Mesenteric fat pad (tissue), 1 donor: ENCODE results near the gene HNRNPA3. TPM values are rescaled to one million over a fixed set of nuclear protein-coding genes. Genes with fewer than 3 reads are reported as not detected.
"Not testable (repeated sequence)": the region's sequence is repeated elsewhere in the genome, so short reads cannot be mapped to it uniquely, and the experiment has no call there.

Experiments used
- DNase-seq: peaks from one replicate; pipeline ENCODE4 v3.0.0-alpha.2; 2020; ENCODE audit warnings: low spot score
- total RNA-seq: library from RNA; stranded (reverse); fragmentation: NEBNext Ultra II Directional; extraction: Animal tissue kit (Norgen Biotek cat#: 25700); gene quantifications from one replicate; pipeline ENCODE4 v1.2.1, GENCODE V29; 2021
- donor health status: DM: yes; HTN: yes; CAD: no.

The HNRNPA3 gene
- total RNA-seq, 1 donor from 2014 or later: 148 TPM

DNA sequence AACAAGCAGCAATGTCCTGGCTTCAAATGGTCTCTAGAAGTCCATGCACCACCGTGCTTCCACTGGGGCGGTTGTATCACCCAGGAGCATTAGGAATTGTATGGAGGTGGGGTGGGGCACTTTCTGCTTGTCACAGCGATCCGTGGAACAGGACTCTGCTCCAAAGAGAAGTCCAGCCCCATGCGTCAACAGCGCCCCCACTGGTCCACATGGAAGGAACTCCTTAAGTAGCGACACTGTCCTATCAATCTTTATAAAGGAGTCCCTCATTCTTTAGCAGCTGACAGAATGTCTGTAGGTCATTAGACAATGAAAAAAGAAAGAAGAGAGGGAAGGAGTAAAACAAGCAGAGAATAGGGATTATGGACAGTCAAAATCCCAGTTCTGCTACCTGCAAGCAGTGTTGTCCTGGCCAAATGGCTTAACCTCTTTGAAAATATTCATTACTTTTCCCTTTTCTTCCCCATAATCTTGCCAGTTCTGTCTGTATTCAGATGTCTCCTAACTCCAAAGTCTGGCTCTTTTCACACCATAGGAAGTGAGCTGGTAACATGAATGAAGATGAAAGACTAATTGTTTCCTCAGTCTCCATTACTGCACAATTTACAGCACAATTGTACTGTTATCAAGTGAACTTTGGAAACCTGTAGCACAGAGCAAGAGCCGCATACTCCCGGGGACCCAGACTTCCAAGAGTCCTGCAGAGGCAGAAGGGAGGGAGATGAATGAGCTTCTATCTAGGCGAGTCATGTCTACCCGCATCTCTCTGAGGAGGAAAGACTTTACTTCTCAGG, 42.0 kb downstream of the HNRNPA3 start:
- no peak for DNase-seq

DNA sequence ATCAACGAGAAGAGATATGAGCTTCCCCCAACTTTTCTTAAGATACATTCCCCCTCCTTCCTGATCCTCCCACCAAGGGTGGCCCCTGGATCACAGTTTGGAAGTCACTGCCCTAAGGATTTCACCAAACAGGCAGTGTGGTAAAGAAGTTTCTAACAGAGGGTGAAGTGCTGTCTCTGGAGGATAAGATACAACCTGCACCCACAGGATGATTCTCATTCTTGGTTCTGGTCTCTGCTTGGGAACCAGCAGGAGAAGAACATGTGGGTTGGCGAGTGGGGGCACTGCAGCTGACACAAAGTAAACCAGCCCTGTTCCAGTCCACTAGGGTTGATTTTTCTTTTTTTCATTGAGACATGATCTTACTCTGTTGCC, 42.6 kb downstream of the HNRNPA3 start:
- no peak for DNase-seq

GRCh38 chr2:177256026-177256425, 43.4 kb downstream of the HNRNPA3 start:
- no peak for DNase-seq

GRCh38 chr2:177256695-177257094, 44.1 kb downstream of the HNRNPA3 start:
- no peak for DNase-seq

- no peak for DNase-seq
Observed at GRCh38 chr2:177257471-177257870, 44.9 kb downstream of the HNRNPA3 start.

DNA sequence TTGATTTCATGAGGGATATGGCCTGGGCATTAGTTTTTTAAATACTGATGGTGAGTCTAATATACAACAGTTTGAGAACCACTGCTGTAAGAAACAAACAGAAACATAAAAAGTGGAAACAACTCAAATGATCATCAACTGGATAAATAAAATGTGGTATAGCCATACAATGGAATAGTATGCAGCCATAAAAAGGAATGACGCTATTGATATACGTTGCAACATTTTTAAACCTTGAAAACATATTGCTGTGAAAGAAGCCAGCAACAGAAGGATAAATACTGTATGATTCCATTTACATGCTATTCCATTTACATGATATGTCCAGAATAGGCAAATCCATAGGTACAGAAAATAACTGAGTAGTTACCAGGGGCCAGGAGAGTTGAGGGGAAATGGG, 45.5 kb downstream of the HNRNPA3 start:
- DNase-seq: no peak

DNA sequence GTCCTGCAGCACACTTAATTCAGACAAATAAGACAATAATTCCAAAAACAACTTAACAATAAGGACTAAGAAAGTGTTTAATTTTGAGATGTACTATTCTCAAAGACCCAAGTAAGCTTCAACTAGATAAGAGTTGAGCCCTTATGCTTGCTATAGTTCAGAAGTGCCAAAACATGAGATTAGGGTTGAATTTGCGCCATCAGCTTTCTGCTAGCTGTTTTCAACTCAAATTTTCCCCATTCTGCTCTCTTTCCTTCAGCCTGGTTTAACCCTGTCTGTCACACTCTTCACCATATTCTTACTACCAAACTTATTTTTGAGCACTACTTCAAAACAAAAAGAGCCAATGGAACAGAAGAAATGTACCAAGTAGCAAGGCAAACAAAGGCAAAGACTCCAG, 47.8 kb downstream of the HNRNPA3 start:
- DNase-seq: no peak

GRCh38 chr2:177261116-177262060, 48.8 kb downstream of the HNRNPA3 start:
- no peak for DNase-seq

DNA sequence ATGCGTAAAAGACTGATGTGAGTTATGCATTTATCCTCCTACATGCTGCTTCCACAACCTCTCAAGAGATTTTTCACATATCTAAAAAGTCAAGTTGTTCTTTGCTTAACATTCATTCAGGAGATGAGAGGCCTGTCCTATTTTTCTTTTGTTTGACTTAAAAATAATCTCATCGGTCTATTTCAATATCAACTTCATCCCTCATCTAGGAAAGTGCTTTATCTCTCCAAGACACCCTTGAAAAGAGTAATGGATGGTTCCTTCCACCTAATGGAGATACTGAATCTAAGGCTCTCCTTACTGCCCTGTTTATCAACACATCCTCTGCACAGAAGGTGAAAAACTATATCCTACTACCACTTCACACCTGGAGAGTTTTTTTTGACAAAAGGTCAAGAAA, 49.5 kb downstream of the HNRNPA3 start:
- DNase-seq: no peak

DNA sequence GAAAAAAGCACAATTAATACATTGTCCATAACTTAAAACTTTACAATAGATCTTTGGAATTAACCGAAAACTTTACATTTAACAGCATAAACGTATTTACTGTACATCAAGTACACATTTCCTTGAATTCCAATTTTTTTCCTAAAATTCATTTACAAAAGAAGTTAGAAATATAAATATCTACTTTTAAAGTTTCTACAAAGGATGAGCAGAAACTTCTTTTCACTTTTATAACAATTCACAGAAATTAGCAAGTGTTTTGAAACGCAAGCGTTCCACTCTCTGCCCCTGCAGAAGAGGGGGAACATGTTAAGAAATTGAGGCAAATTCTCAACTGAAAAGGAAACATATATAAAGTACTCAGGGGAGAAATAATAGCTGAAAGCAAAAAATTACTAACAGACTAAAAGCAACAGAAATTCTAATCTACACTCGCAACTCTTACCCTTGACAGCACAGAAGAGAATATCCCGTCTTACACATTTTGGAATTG, 50.4 kb downstream of the HNRNPA3 start:
- DNase-seq: no peak

GRCh38 chr2:177263451-177264208, 51.0 kb downstream of the HNRNPA3 start:
- peak; percentile 99 for DNase-seq

- DNase-seq: peak; percentile 90
Observed at GRCh38 chr2:177264209-177264692, 51.7 kb downstream of the HNRNPA3 start.

- DNase-seq: peak; percentile 99
Observed at GRCh38 chr2:177264693-177265587, 52.3 kb downstream of the HNRNPA3 start, which contains the start of gene NFE2L2. Gene NFE2L2 (minus strand): TSS chr2:177264727. CDS start chr2:177264576, 151 bp downstream.

GRCh38 chr2:177265824-177266817, 53.5 kb downstream of the HNRNPA3 start:
- DNase-seq: no peak

GRCh38 chr2:177266955-177267354, 54.4 kb downstream of the HNRNPA3 start:
- not testable (repeated sequence) for DNase-seq

DNA sequence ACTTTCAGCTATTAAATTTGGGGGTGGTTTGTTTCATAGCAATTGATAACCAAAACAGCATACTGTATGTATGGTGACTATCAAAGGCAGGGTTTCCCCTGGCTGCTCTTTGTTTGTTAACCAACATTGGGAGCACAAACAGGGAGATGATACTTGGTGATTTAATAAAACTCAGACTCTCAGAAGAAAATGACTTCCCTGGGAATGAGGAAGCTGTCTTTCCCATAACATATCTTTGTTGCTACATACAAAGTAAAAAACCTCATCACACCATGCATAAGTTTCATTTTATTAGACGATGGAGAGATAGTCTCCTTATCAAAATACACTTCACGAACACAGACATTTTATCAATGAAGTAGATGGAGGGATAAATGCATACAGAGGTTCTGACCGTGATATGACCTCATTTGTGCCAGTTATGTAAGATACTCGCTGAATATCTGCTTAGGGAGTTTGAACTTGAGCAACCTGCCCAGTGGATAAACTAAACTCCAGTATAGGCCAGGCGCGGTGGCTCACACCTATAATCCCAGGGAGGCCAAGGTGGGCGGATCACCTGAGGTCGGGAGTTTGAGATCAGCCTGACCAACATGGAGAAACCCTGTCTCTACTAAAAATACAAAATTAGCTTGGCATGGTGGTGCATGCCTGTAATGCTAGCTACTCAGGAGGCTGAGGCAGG, 55.7 kb downstream of the HNRNPA3 start:
- no peak for DNase-seq

GRCh38 chr2:177268901-177269300, 56.3 kb downstream of the HNRNPA3 start:
- no peak for DNase-seq

- no peak for DNase-seq
Observed at GRCh38 chr2:177270531-177270930, 57.9 kb downstream of the HNRNPA3 start.
